Activated naive CD8-positive, alpha-beta T cell treated with anti-CD3 and anti-CD28 coated beads, Interleukin-2, amount 10 ng/mL, durations not matched to agents 7 days and 5 days (primary cell): ENCODE measurements around the gene TRIM74. TPM values are rescaled to one million over a fixed set of nuclear protein-coding genes. Genes with fewer than 3 reads are reported as not detected.
A peak's percentile ranks its signal among the peaks of the same experiment; 100 is the strongest.
"Not testable (repeated sequence)": the region's sequence is repeated elsewhere in the genome, so short reads cannot be mapped to it uniquely, and the experiment has no call there.

Source experiments
- ATAC-seq: fragments of 150-1000 bp; cut with Tn5 transposase; one replicate; pipeline ENCODE4 v1.10.0; 2021; ENCODE audit warnings: low read depth, moderate library complexity
- POLR2A ChIA-PET: fragments of 350-600 bp; sonication (Branson Sonifier 250); formaldehyde crosslinking; loops from one replicate; lab custom pipeline; 2021; ENCODE audit warnings: antibody characterized with exemption; lab: Charles Lee
- DNase-seq: peaks from one replicate; pipeline ENCODE4 v3.0.0; 2021
- H3K27ac Mint-ChIP-seq: one replicate; pipeline ENCODE4 v1.8.0; 2022; ENCODE audit warnings: mild to moderate bottlenecking, mixed read lengths
- H3K27me3 Mint-ChIP-seq: one replicate; pipeline ENCODE4 v1.8.0; 2022; ENCODE audit warnings: mild to moderate bottlenecking, moderate library complexity, mixed read lengths
- H3K36me3 Mint-ChIP-seq: one replicate; pipeline ENCODE4 v1.8.0; 2021; ENCODE audit warnings: mild to moderate bottlenecking, mixed read lengths
- H3K4me1 Mint-ChIP-seq: one replicate; pipeline ENCODE4 v1.8.0; 2021; ENCODE audit warnings: mixed read lengths
- H3K4me3 Mint-ChIP-seq: one replicate; pipeline ENCODE4 v1.8.0; 2022; ENCODE audit warnings: mild to moderate bottlenecking, moderate library complexity, mixed read lengths
- H3K9me3 Mint-ChIP-seq: one replicate; pipeline ENCODE4 v1.8.0; 2021; ENCODE audit warnings: mixed read lengths
- total RNA-seq, 2 experiments: library from RNA; stranded (reverse); gene quantifications; one replicate each; pipeline ENCODE4 v1.2.3, GENCODE V29; 2021

The TRIM74 gene
- total RNA-seq, 2 experiments from 2014 or later = 1.6 to 2.5 TPM

DNA sequence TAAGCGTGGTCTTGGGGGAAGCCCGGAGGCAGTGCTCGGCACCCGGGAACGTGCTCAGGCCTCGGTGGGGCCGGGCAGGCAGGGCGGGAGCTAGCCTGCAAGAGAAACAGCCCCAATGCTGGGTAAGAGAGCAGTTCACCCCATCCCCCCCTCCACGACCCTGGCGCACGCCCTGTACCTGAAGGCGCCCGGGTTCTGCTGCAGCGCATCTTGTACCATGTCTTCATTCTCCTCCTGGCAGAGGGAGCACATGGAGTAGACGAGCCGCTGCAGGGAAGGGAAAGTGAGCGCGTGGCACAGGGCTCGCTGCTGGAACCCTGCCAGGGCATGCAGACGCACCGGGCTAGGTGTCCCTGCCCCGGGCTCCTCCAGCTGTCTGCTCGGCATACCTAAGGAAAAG, 20.6 kb downstream of the TRIM74 start:
- ATAC-seq, H3K36me3 Mint-ChIP-seq, H3K9me3 Mint-ChIP-seq, DNase-seq, H3K4me1 Mint-ChIP-seq, POLR2A ChIA-PET, H3K27ac Mint-ChIP-seq, H3K27me3 Mint-ChIP-seq, H3K4me3 Mint-ChIP-seq: not testable (repeated sequence)

DNA sequence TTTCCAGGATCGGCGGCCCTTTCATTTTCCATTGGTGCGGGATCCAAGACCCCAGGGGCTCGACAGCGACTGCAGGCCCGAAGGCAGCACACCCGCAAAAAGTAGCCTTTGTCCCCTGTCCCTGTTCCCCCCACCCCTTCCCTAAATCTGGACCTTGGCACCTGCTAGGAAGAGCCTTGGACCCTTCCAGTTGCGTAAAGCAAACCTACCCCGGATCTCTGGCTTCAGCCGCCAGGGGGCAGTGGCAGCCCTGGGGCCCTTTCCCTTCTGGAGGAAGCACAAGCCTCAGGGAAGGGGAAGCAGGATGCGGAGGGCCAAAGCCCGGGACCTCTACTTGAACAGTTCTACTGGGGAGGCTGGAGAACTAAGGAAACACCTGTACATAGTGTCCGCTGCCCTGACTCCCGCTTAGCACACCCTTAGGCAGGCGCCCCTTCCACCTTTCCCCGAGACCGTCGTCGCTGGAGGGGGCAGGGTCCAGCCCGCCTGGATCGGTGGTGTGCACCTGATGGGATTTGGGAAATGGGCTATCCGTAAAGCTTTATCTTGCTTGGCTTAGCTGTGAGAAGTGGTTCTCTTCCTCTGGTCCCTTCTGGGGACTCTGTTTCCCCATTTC, 23.0 kb downstream of the TRIM74 start:
- DNase-seq, ATAC-seq: not testable (repeated sequence)

DNA sequence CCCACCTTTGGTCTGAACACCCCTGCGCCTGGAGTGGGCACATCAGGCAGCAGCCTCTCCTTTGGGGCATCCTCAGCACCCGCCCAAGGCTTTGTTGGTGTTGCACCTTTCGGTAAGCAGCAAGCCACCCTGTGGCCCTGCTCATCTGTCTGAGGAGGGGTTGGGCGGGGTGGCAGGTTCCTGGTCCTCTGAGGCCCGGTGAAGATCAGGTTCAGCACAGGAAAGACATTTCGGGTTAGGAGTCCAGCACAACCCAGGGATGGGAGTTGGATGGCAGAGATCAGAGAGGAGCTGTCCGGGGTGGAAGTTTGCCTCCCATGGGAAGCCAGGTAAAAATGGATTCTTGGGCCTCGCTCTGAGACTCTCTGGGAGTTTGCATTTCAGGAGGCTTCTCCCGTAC, 23.7 kb downstream of the TRIM74 start:
- ATAC-seq, H3K36me3 Mint-ChIP-seq, H3K9me3 Mint-ChIP-seq, H3K4me1 Mint-ChIP-seq, H3K27me3 Mint-ChIP-seq, H3K4me3 Mint-ChIP-seq, DNase-seq, POLR2A ChIA-PET, H3K27ac Mint-ChIP-seq: not testable (repeated sequence)

More for the DNA sequence above, 23.0 kb downstream of the TRIM74 start:
- H3K4me3 Mint-ChIP-seq, POLR2A ChIA-PET, H3K36me3 Mint-ChIP-seq, H3K27ac Mint-ChIP-seq, H3K27me3 Mint-ChIP-seq, H3K9me3 Mint-ChIP-seq, H3K4me1 Mint-ChIP-seq: not testable (repeated sequence)

DNA sequence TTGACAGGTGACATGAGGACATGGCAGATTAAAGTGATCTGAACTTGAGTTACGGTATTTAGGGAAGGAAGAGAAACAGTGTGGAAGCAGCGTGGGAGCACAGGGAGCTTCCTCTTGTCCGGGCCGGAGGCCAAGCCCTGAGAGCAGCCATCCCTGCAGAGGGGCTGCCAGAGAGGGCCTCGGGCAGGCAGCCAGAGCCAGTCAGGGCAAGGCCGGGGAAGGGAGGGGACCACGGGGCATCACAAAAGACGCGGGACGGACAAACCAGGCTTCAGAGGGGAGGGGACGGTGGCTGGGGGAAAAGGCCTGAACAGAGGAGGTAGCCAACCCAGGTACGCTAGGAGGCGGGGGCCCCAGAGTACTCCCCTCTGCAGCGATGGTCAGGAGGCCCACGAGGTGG, 24.3 kb downstream of the TRIM74 start:
- POLR2A ChIA-PET, H3K27me3 Mint-ChIP-seq, H3K9me3 Mint-ChIP-seq, H3K4me3 Mint-ChIP-seq, ATAC-seq, H3K27ac Mint-ChIP-seq, H3K36me3 Mint-ChIP-seq, DNase-seq, H3K4me1 Mint-ChIP-seq: not testable (repeated sequence)

DNA sequence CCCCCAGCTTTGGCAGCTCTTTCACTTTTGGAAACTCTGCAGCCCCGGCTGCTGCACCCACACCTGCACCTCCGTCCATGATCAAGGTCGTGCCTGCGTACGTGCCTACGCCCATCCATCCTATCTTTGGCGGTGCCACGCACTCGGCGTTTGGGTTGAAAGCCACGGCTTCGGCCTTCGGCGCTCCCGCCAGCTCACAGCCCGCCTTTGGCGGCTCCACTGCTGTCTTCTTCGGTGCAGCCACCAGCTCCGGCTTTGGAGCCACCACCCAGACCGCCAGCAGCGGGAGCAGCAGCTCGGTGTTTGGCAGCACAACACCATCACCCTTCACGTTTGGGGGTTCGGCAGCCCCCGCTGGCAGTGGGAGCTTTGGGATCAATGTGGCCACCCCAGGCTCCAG, 26.3 kb downstream of the TRIM74 start:
- H3K4me3 Mint-ChIP-seq, H3K27me3 Mint-ChIP-seq, H3K27ac Mint-ChIP-seq, DNase-seq, POLR2A ChIA-PET, H3K9me3 Mint-ChIP-seq, ATAC-seq, H3K4me1 Mint-ChIP-seq: not testable (repeated sequence)
- peaks cover 13% of the 10 kb centered on the region for H3K36me3 Mint-ChIP-seq

DNA sequence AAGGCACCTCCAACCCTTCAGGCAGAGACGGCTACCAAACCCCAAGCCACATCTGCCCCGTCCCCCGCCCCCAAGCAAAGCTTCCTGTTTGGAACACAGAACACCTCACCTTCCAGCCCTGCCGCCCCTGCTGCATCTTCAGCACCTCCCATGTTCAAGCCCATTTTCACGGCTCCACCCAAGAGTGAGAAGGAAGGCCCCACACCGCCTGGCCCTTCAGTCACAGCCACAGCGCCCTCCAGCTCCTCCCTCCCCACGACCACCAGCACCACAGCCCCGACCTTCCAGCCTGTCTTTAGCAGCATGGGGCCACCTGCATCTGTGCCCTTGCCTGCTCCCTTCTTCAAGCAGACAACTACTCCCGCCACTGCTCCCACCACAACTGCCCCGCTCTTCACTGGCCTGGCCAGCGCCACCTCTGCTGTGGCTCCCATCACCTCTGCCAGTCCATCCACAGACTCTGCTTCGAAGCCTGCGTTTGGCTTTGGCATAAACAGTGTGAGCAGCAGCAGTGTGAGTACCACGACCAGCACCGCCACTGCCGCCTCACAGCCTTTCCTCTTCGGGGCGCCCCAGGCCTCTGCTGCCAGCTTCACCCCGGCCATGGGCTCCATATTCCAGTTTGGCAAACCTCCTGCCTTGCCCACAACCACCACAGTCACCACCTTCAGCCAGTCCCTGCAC, 27.1 kb downstream of the TRIM74 start:
- DNase-seq, POLR2A ChIA-PET, H3K27me3 Mint-ChIP-seq, H3K4me3 Mint-ChIP-seq, H3K4me1 Mint-ChIP-seq, H3K9me3 Mint-ChIP-seq, H3K27ac Mint-ChIP-seq: not testable (repeated sequence)
- peaks cover 14% of the 10 kb centered on the region for H3K36me3 Mint-ChIP-seq
- peak; percentile 25 for ATAC-seq

DNA sequence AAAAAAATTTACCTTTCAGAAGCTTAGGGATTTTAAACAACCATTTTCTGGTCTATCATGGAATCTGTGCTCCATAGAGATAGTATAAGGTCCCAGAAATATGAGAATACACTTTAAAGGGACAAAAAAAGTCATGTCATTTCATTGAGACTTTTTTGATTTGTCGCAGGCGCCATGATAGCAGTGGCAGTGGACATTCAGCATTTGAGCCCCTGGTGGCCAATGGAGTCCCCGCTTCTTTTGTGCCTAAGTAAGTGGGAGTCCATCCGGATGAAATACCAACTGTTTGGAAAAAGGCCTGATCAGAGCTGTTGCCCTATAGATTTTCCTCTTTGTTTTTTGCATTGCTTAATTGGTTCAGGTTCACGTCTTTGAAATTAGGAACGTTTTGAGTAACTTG, 41.0 kb downstream of the TRIM74 start:
- DNase-seq, ATAC-seq: not testable (repeated sequence)

DNA sequence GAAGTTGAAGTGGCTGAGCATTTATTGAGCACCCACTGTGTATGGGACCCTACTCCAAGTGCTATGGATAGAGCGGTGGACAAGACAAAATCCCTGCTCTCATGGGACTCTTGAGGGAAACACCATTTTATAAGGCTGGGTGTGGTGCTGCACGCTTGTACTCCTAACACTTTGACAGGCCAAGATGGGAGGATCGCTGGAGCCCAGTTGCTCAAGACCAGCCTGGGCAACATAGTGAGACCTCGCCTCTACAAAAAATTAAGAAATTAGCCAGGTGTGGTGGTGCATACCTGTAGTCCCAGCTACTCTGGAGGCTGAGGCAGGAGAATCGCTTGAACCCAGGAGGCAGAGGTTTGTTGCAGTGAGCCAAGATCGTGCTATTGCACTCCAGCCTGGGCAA, 41.5 kb downstream of the TRIM74 start:
- POLR2A ChIA-PET = interaction anchor here (0.7 kb wide), 1 partner anchor 948 kb away, joined by 3 read pairs; no protein-coding TSS in a partner anchor
- not testable (repeated sequence) for ATAC-seq, H3K27me3 Mint-ChIP-seq, H3K4me3 Mint-ChIP-seq, H3K9me3 Mint-ChIP-seq, DNase-seq, H3K27ac Mint-ChIP-seq
- Mint-ChIP-seq H3K36me3 (peaks cover 20% of the 10 kb centered on the region), H3K4me1 (peaks cover 21% of the 10 kb centered on the region)

More for the DNA sequence above, 41.0 kb downstream of the TRIM74 start:
- H3K4me3 Mint-ChIP-seq, H3K27ac Mint-ChIP-seq, H3K9me3 Mint-ChIP-seq, POLR2A ChIA-PET, H3K27me3 Mint-ChIP-seq: not testable (repeated sequence)
- Mint-ChIP-seq H3K4me1 (peaks cover 19% of the 10 kb centered on the region), H3K36me3 (peaks cover 20% of the 10 kb centered on the region)

DNA sequence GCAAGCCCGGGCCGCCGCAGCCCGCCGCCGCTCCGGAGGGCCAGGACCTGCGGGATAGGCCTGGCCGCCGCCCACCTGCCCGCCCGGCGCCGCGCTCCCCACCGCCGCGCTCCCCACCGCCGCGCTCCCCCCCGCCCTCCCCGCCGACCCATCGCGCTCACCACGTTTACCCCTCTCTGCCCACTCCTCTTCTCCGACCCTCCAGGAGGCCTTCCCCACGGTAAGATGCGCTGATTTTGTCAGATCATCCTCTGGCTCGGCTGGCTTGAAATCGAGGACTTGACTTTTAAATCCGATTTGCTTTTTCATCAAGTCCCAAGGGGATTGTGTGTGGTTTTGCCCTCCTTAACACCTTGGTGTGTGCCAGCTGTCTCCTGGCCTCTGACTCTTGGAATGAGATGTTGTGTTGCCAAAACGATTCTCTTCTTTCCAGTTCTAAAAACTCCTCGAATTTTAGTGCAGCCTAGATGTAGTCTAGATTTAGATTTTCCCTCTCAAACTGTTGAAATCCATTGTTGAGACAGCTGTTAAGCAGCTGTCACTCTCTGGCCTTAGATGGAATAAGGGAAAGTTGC, 43.6 kb downstream of the TRIM74 start:
- peaks cover 21% of the 10 kb centered on the region for H3K4me1 Mint-ChIP-seq
- H3K4me3 Mint-ChIP-seq = peak overlapping the region; percentile 98
- H3K27ac Mint-ChIP-seq = peak overlapping the region; percentile 98
- H3K27me3 Mint-ChIP-seq = no peaks in the 10 kb centered on the region
- POLR2A ChIA-PET = interaction anchor here (1.1 kb wide), 1 partner anchor 96 kb away, joined by 4 read pairs; no protein-coding TSS in a partner anchor
- H3K9me3 Mint-ChIP-seq = no peaks in the 10 kb centered on the region
- DNase-seq = no peak
- peaks cover 23% of the 10 kb centered on the region for H3K36me3 Mint-ChIP-seq
- no peak for ATAC-seq

DNA sequence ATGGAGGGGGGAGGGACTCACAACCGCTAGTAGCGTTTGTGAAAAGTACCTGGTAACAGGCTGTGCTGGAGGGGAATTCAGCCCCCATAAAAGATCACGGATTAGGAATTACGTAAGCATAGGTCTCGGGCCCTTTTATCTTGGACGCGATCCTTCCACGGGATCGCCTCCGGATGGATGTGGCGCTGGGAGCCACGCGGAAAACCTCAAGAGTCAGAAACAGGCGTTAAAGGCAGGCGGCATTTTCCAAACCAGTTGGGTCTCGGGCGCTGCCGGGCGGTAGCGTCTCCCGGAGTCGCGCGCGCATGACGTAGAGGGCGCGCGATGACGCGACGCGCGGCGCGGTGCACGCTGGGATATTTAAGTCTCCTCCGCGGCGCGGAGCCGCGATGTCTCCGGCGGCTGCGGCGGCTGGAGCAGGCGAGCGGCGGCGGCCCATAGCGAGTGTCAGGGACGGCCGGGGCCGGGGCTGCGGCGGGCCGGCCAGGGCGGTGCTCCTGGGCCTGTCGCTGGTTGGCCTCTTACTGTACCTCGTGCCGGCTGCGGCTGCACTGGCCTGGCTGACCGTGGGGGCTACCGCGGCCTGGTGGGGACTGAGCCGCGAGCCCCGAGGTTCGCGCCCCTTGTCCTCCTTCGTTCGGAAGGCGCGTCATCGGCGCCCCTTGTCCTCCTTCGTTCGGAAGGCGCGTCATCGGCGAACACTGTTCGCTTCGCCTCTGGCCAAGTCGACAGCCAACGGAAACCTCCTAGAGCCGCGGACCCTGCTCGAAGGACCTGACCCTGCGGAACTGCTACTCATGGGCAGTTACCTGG, 44.3 kb downstream of the TRIM74 start, which contains the start of gene POM121:
POM121 (plus strand) TSS at position 363 of the 813 bp plus-strand sequence; CDS start at position 390, 27 bp downstream.
- DNase-seq (peak; percentile 90), ATAC-seq (peak; percentile 88)
- H3K4me1 Mint-ChIP-seq = peaks cover 21% of the 10 kb centered on the region
- POLR2A ChIA-PET = no interaction called here
- H3K4me3 Mint-ChIP-seq = peak within 1 kb of the TSS; percentile 98
- H3K36me3 Mint-ChIP-seq = peaks cover 20% of the 10 kb centered on the region
- no peaks in the 10 kb centered on the region for H3K9me3 Mint-ChIP-seq
- no peaks in the 10 kb centered on the region for H3K27me3 Mint-ChIP-seq
- peak within 1 kb of the TSS; percentile 99 for H3K27ac Mint-ChIP-seq

DNA sequence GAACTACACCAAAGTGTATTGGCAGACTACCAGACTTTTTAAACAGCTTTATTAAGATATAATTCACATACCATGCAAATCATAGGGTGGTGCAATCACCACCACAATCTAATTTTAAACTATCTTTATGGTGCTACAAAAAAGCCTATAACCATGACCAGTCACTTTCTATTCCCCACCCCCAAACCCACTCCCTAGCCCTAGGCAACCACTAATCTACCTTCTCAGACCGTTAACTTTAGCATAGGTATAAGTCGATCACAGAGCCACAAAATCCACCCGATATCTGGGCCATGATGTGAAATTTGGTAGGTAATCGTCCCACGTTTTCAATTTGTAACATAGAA, 44.9 kb downstream of the TRIM74 start:
- no peak for ATAC-seq
- no peaks in the 10 kb centered on the region for H3K27me3 Mint-ChIP-seq
- peak overlapping the region; percentile 99 for H3K27ac Mint-ChIP-seq
- H3K9me3 Mint-ChIP-seq = no peaks in the 10 kb centered on the region
- H3K4me3 Mint-ChIP-seq = peak overlapping the region; percentile 98
- peaks cover 23% of the 10 kb centered on the region for H3K4me1 Mint-ChIP-seq
- H3K36me3 Mint-ChIP-seq = peaks cover 22% of the 10 kb centered on the region
- no peak for DNase-seq
- POLR2A ChIA-PET = no interaction called here

DNA sequence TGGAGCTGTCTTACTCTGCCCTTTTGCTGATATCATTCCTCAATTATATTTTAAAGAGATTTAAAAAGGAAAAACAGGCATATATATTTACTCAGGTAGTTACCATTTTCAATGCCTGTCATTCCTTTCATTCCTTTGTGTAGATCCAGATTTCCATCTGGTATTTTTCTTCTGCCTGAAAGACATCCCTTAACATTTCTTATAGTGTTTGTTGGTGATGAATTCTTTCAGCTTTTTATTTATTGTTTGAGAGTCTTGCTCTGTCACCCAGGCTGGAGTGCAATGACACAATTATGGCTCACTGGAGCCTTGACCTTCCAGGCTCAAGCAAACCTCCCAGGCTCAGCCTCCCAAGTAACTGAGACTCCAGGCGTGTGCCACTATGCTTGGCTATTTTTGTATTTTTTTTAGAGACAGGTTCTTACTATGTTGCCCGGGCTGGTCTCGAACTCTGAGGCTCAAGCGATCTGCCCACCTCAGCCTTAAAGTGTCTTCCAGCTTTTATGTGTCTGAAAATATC, 50.0 kb downstream of the TRIM74 start:
- DNase-seq = no peak
- peaks cover 13% of the 10 kb centered on the region for H3K4me1 Mint-ChIP-seq
- H3K27ac Mint-ChIP-seq = no peak overlapping the region

More for the DNA sequence above, 50.0 kb downstream of the TRIM74 start:
- POLR2A ChIA-PET = no interaction called here
- Mint-ChIP-seq H3K27me3 (no peaks in the 10 kb centered on the region), H3K36me3 (peaks cover 10% of the 10 kb centered on the region), H3K9me3 (no peaks in the 10 kb centered on the region), H3K4me3 (no peak overlapping the region)
- no peak for ATAC-seq
